ENCODE results near the gene GPC3. TPM values are rescaled to one million over a fixed set of nuclear protein-coding genes. Genes with fewer than 3 reads are reported as not detected.
A peak's percentile ranks its signal among the peaks of the same experiment; 100 is the strongest.

GPC3 gene
- total RNA-seq, 1 experiment from 2014 or later, result not detected

DNA sequence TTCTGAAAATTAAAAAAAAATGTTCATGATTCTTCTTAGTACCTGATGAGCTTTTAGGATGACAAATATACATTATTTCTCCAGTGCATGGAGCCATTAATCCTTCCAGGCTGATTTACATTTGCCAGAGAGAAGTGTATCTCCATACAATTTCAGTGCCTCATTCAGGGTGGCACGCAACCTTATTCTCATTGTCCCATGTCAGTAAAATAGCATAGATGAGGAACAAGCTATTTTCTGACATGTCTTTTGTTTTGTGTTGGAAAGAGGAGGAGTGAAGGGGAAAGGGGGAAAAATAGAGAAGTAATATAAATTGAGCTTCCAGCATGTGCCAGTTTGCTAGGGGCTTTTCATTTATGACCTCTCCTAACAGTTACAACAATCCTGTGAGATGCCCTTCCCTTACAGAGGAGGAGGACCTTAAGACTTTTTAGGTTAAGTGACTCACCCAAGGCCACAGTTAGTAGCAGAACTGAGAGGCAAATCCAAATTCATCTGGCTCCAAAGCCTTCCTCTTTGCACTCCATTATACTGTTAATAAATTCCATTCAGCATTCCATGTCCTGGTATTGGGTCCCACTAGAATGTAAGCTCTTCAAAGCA lies 295.3 kb downstream of the GPC3 start:
- Histone ChIP-seq H3K27me3 (no peaks in the 10 kb centered on the region), H3K4me3 (no peak overlapping the region), H3K36me3 (no peaks in the 10 kb centered on the region), H3K9me3 (no peaks in the 10 kb centered on the region)
- DNase-seq, result no peak

GRCh38 chrX:133685822-133686221 lies 299.6 kb downstream of the GPC3 start:
- H3K4me3 ChIP-seq, result no peak overlapping the region
- H3K27me3 ChIP-seq, result no peaks in the 10 kb centered on the region
- no peaks in the 10 kb centered on the region for H3K9me3 ChIP-seq
- H3K36me3 ChIP-seq, result no peaks in the 10 kb centered on the region
- DNase-seq, result no peak

GRCh38 chrX:133681897-133682296 lies 303.5 kb downstream of the GPC3 start:
- no peak for DNase-seq
- Histone ChIP-seq H3K27me3 (no peaks in the 10 kb centered on the region), H3K9me3 (no peaks in the 10 kb centered on the region), H3K4me3 (no peak overlapping the region), H3K36me3 (no peaks in the 10 kb centered on the region)

DNA sequence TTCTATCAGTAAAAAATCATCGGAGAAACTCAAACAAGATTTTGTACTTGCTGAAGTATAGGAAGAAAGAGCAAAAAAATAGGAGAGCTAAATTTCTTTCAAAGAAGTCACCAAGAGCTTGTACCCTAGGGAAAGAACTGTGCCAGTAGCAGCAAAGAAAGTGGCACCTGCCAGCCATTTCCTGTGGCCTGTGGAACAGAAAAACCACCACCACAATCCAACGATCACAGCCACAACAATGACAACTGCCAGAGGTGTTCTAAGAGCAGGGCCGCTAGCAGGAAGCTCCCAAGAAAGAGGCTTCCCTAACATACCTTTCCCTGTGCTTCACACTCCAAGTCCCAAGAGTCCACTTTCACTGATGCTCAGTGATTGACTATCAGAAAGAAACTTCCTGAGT lies 304.0 kb downstream of the GPC3 start:
- Histone ChIP-seq H3K9me3 (no peaks in the 10 kb centered on the region), H3K36me3 (no peaks in the 10 kb centered on the region), H3K27me3 (no peaks in the 10 kb centered on the region), H3K4me3 (no peak overlapping the region)
- DNase-seq, result no peak

DNA sequence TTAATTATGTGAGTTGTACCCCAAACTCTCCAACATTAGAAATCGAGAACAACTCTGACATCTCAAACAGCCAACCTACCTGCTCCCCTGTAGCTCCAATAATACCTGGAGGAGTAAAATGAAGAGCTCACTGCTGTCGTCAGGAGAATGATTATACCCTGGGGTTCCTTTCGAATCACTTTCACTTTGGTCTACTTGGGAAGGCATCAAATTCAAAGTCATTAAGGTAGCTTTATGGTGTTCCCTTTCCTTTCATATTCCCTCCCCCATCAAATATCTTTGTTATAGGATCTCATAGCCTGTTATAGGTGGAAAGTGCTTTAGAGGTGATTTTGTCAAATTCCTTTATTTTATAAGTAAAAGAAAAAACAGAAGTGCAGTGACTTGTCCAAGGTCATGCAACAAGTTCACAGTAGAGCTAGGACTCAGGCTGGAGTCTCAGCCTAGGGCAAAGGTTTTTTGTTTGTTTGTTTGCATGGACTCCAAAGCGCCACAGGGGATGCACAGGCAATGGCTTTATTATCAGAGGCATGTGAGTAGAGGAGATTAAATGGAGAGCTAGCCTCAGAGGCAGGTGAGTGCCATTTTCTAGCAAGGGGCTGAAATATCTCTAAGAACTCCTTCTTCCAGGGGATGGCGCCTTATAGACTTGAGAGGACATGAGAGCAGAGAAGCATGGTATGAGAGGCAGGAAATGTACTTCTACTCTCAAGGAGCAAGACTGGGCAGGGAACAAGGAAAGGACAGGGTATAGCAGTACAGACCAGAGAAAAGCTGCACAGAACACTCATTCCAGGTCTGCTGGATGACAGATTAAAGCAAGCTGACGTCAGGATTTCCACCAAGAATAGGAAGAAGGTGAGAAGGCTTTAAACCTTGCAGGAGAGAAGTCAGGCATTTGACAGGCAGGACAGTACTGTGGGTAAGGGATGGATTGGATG lies 308.0 kb downstream of the GPC3 start:
- DNase-seq, result no peak
- Histone ChIP-seq H3K36me3 (no peaks in the 10 kb centered on the region), H3K27me3 (no peaks in the 10 kb centered on the region), H3K9me3 (no peaks in the 10 kb centered on the region), H3K4me3 (no peak overlapping the region)

GRCh38 chrX:133676344-133677122 lies 308.9 kb downstream of the GPC3 start:
- DNase-seq, result no peak

GRCh38 chrX:133674726-133675470 lies 310.5 kb downstream of the GPC3 start:
- Histone ChIP-seq H3K27me3 (no peaks in the 10 kb centered on the region), H3K36me3 (no peaks in the 10 kb centered on the region), H3K9me3 (no peaks in the 10 kb centered on the region), H3K4me3 (no peak overlapping the region)
- no peak for DNase-seq

More at GRCh38 chrX:133676344-133677122, 308.9 kb downstream of the GPC3 start:
- no peaks in the 10 kb centered on the region for H3K9me3 ChIP-seq
- no peak overlapping the region for H3K4me3 ChIP-seq
- no peaks in the 10 kb centered on the region for H3K27me3 ChIP-seq
- H3K36me3 ChIP-seq, result no peaks in the 10 kb centered on the region

DNA sequence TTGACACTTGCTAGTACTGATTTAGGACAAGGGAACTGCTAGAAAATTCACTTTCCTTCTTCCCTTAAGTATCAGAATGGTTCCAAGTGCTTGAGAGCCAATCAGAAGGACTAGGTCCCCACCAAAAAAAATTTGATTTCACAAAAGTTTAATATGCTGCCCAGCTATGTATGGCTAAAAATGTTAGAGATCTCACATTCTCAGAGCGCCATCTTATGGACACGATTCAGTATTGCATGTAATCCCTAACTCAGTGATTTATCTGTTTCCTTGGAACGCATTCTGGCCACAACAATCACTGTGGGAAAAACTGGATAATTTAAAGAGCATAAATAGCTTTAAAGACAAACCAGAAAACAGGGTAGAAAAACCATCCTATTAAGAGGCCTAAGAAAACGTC lies 315.0 kb downstream of the GPC3 start:
- Histone ChIP-seq H3K27me3 (no peaks in the 10 kb centered on the region), H3K36me3 (no peaks in the 10 kb centered on the region), H3K4me3 (no peak overlapping the region), H3K9me3 (no peaks in the 10 kb centered on the region)
- no peak for DNase-seq

DNA sequence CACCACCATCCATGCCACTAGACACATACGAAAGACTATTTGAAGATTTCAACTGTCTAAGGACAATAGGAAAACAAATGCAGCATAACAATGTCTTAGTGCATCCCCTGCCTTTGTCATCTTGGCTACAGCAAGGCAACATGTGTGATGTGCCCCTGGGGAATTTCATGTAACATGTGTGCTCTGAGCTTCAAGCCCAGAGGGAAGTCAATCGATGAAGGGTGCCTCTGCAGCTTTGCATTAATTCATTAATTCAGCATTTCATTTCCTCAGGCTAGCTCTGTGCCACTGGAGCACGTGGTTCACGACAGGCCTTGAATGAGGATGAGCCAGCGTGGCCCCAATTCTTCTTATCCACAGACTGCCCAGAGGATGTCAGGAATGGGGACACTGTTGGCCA lies 316.2 kb downstream of the GPC3 start:
- H3K36me3 ChIP-seq, result no peaks in the 10 kb centered on the region
- no peak for DNase-seq
- no peaks in the 10 kb centered on the region for H3K27me3 ChIP-seq
- H3K4me3 ChIP-seq, result no peak overlapping the region
- H3K9me3 ChIP-seq, result no peaks in the 10 kb centered on the region

GRCh38 chrX:133668225-133668931 lies 317.0 kb downstream of the GPC3 start:
- Histone ChIP-seq H3K36me3 (no peaks in the 10 kb centered on the region), H3K9me3 (no peaks in the 10 kb centered on the region), H3K4me3 (no peak overlapping the region), H3K27me3 (no peaks in the 10 kb centered on the region)
- DNase-seq, result no peak

GRCh38 chrX:133666256-133666655 lies 319.1 kb downstream of the GPC3 start:
- H3K4me3 ChIP-seq, result no peak overlapping the region
- DNase-seq, result no peak
- no peaks in the 10 kb centered on the region for H3K9me3 ChIP-seq
- no peaks in the 10 kb centered on the region for H3K27me3 ChIP-seq
- no peaks in the 10 kb centered on the region for H3K36me3 ChIP-seq

GRCh38 chrX:133661962-133662839 lies 323.2 kb downstream of the GPC3 start:
- H3K27me3 ChIP-seq, result no peaks in the 10 kb centered on the region
- no peak overlapping the region for H3K4me3 ChIP-seq
- H3K9me3 ChIP-seq, result no peaks in the 10 kb centered on the region
- H3K36me3 ChIP-seq, result no peaks in the 10 kb centered on the region
- DNase-seq, result no peak

DNA sequence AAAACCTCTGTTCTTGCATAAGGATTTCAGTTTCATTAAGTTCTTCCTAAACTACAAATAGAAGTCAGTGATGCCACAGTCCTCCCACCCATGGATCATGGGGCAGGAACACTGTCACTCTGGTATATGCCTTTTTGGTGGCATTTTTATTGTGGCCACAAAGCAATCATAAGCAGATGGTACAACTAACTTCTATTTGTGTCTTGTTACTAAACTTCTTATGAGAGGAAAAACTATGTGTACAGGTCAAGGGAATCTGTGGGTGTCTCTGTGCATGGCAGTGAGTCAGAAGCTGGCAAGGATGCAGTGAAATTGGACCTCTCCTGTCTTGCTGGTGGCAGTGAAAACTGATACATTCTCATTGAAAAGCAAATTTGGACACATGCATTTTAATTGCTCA lies 325.1 kb downstream of the GPC3 start:
- H3K36me3 ChIP-seq, result no peaks in the 10 kb centered on the region
- no peak overlapping the region for H3K4me3 ChIP-seq
- DNase-seq, result peak; percentile 72
- no peaks in the 10 kb centered on the region for H3K27me3 ChIP-seq
- no peaks in the 10 kb centered on the region for H3K9me3 ChIP-seq

GRCh38 chrX:133658293-133658911 lies 327.0 kb downstream of the GPC3 start:
- DNase-seq, result no peak
- H3K9me3 ChIP-seq, result no peaks in the 10 kb centered on the region
- no peak overlapping the region for H3K4me3 ChIP-seq
- H3K36me3 ChIP-seq, result no peaks in the 10 kb centered on the region
- no peaks in the 10 kb centered on the region for H3K27me3 ChIP-seq

Measured in MG63 (cell line).